Activated T-cell treated with anti-CD3 and anti-CD28 coated beads, Interleukin-2, amount 50 U/mL, for 24 hours (primary cell): Measurements from ENCODE around the gene PIP5K1C.
"Not testable (repeated sequence)": the region's sequence is repeated elsewhere in the genome, so short reads cannot be mapped to it uniquely, and the experiment has no call there.

Experiments
- DNase-seq: peaks from one replicate; pipeline ENCODE4 v3.0.0-alpha.2; 2020
- H3K27ac Mint-ChIP-seq: 2 replicates; pipeline ENCODE4 v1.8.0; 2020; ENCODE audit warnings: mild to moderate bottlenecking, mixed read lengths
- H3K27me3 Mint-ChIP-seq: 2 replicates; pipeline ENCODE4 v1.8.0; 2020; ENCODE audit warnings: mixed read lengths
- H3K36me3 Mint-ChIP-seq: 2 replicates; pipeline ENCODE4 v1.8.0; 2020; ENCODE audit warnings: low read depth, mixed read lengths
- H3K4me1 Mint-ChIP-seq: 2 replicates; pipeline ENCODE4 v1.8.0; 2020; ENCODE audit warnings: low read depth, mixed read lengths
- H3K4me3 Mint-ChIP-seq: 2 replicates; pipeline ENCODE4 v1.8.0; 2020; ENCODE audit warnings: mild to moderate bottlenecking, moderate library complexity, mixed read lengths
- H3K9me3 Mint-ChIP-seq: 2 replicates; pipeline ENCODE4 v1.8.0; 2020; ENCODE audit warnings: mixed read lengths

Gene PIP5K1C

DNA sequence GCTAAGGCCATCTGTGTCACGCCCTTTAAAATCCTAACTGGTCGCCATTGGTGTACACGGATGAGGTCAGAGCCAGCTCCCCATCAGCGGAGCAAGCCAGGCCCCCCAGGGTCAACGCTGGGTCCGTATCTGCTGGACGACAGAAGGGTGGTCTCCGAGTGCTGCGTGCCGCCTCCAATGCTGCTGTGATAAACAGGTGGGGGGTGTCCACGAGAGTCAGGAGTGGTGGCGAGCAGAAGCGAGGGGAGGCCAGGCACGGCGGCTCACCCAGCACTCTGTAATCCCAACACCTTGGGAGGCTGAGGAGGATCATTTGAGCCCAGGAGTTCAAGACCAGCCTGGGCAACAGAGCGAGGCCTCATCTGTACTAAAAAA, 42.9 kb downstream of the PIP5K1C start:
- H3K9me3 Mint-ChIP-seq, result no peaks in the 10 kb centered on the region
- H3K27ac Mint-ChIP-seq, result no peak overlapping the region
- no peak for DNase-seq
- peaks cover 44% of the 10 kb centered on the region for H3K36me3 Mint-ChIP-seq
- H3K27me3 Mint-ChIP-seq, result no peaks in the 10 kb centered on the region
- no peak overlapping the region for H3K4me3 Mint-ChIP-seq
- H3K4me1 Mint-ChIP-seq, result no peaks in the 10 kb centered on the region

DNA sequence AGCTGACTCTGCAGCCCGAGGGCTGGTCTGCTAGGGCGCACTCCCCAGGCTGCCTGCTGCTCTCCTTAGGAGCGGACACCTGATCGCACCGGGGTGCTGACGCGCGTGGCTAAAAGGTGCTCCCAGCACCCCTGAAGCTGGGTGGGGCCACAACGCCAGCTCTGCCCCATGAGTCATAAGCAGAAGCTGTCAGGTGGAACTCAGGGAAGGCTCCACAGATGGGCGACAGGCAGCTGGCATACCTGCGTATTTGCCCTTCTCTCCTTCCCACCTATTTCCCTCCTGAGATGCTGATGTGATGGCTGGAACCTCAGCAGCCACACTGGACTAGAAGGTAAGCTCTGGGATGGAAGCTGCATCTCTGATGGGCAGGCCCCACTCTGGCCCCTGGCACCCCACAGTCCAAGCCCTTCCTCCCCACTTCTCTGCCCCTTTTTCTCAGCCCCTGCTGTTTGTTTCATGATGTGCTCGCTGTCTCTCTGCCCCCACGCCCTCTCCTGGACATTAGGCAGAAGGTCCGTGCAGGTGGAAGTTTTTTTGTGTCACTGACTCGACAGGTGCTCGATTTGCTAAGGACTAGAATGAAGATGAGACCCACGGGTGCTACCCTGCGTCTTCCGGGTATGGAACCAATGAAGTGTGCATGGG, 43.4 kb downstream of the PIP5K1C start:
- H3K27me3 Mint-ChIP-seq, result no peaks in the 10 kb centered on the region
- DNase-seq, result no peak
- H3K36me3 Mint-ChIP-seq, result peaks cover 49% of the 10 kb centered on the region
- no peaks in the 10 kb centered on the region for H3K4me1 Mint-ChIP-seq
- no peak overlapping the region for H3K27ac Mint-ChIP-seq
- no peaks in the 10 kb centered on the region for H3K9me3 Mint-ChIP-seq
- H3K4me3 Mint-ChIP-seq, result no peak overlapping the region

DNA sequence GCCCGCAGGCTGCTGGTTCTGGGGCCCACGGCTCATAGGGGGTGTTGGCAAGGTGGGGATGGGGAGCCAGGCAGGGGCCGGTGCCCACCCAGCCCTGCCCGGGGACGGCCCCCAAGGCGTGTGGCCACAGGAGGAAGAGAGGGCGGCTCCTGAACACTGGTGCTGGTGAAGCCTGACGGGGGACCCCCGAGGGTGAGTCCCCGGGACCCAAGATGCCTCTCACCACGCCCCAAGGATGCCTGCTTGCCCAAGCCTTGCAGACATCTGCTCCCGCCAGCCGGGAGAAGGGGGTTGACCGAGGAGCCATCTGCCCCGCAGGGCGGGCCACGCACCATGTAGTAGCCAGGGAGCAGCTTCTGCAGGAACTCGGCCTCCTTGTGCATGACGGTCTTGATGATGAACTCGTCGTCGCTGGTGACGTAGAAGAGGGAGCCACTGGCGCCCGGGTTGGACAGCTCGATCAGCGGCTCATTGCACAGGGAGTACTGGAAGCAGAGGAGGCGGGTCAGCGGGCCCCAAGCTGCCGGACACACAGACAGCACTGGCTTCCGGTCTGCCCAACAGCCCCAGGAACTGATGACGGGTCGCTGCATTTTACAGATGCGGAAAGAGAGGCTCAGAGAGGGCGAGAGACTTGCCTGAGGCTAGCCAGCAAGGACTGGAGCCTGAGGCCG, 44.1 kb downstream of the PIP5K1C start:
- H3K27ac Mint-ChIP-seq, result no peak overlapping the region
- DNase-seq, result no peak

DNA sequence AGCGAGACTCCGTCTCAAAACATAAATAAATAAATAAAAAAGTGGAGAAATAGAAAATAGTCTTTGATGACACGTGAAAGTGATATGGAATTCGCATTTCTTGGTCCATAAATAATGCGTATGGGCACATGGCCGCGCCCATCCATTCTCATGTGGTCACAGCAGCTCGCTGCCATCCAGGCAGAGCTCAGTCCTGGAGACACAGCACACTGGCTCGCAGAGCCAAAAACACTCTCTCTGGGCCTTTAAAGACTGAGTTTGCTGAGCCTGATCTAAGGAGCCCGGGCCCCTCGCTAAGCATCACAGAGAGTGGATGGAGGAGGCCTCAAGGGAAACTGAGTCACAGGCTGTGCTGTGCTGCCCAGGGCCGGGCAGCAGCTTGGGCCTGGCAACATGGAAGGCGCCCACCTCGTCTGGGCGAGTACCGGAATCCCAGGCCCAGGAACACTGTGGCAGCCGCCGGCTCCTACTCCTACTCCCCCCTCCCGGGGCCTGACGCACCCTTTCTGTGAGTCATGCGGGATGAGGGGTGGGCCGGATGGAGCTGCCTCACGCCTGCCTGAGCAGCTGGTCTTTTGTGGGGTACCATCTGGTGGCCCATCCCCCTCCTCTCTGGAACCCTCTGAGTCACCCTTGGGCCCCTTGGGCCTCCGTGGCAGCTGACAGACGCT, 44.7 kb downstream of the PIP5K1C start:
- Mint-ChIP-seq H3K9me3 (no peaks in the 10 kb centered on the region), H3K36me3 (peaks cover 48% of the 10 kb centered on the region), H3K27me3 (no peaks in the 10 kb centered on the region), H3K4me1 (no peaks in the 10 kb centered on the region), H3K4me3 (no peak overlapping the region), H3K27ac (no peak overlapping the region)
- no peak for DNase-seq

More for the DNA sequence above, 44.1 kb downstream of the PIP5K1C start:
- Mint-ChIP-seq H3K27me3 (no peaks in the 10 kb centered on the region), H3K36me3 (peaks cover 50% of the 10 kb centered on the region), H3K4me3 (no peak overlapping the region), H3K4me1 (no peaks in the 10 kb centered on the region), H3K9me3 (no peaks in the 10 kb centered on the region)

DNA sequence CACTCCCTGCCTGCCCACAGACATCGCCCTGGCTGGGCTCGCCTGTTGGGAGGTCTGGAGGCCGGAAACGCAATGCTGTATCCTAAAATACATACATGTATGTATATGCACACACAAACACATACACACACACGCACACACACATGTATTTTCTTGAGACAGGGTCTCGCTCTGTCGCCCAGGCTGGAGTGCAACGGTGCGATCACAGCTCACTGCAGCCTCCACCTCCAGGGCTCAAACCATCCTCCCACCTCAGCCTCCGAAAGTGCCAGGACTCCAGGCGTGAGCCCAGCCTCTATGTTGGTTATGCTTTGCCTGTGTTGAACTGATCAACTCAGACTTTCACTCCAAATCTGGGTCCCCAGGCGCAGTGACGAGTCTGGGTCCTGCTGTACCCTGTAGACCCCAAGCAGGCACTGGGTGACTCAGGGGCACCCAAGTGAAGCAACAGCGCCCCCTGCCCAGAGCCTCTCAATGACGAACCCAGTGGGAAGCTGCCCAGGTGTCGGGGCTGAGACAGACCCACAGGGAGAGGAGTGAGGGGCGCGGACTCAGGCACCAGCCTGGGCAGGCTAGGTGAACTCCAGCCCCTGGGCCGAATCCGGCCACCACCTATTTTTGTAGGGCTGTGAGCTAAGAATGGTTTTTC, 46.3 kb downstream of the PIP5K1C start:
- Mint-ChIP-seq H3K27ac (no peak overlapping the region), H3K9me3 (no peaks in the 10 kb centered on the region), H3K4me1 (no peaks in the 10 kb centered on the region), H3K36me3 (peaks cover 44% of the 10 kb centered on the region), H3K27me3 (no peaks in the 10 kb centered on the region), H3K4me3 (no peak overlapping the region)
- DNase-seq, result no peak

DNA sequence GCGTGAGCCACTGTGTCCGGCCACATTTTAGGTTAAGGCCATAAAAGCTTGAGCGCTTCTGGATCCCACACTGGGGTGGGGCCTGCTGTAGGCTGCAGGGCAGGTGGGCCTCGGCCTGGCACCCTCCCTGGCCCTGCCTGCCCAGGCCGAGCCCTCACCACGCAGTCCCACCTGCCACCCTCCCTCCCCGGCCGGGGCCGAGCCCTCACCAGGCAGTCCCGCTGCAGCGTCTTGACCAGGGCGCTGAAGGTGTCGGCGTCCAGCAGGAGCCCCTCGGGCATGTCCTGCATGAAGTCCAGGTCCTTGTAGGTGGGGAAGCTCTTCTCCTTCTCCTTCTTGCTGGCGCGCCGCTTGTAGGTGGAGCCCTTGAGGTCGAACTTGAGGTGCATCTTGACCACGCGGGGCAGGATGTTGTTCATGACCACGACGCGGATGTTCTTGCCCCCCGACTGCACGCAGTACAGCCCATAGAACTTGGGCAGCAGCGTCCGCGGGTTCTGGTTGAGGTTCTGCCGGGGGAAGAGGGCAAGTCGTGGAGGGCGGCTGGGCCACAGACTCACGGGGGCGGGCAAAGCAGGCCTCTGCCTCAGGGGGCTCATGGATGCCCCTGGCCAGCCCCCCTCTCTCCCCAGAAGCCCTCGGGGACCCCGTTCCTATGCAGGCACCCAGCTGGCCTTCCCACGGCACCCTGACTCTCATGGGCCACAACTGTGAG, 47.0 kb downstream of the PIP5K1C start:
- Mint-ChIP-seq H3K27me3 (no peaks in the 10 kb centered on the region), H3K4me3 (no peak overlapping the region), H3K4me1 (no peaks in the 10 kb centered on the region), H3K27ac (no peak overlapping the region), H3K36me3 (peaks cover 42% of the 10 kb centered on the region), H3K9me3 (no peaks in the 10 kb centered on the region)
- DNase-seq, result no peak

DNA sequence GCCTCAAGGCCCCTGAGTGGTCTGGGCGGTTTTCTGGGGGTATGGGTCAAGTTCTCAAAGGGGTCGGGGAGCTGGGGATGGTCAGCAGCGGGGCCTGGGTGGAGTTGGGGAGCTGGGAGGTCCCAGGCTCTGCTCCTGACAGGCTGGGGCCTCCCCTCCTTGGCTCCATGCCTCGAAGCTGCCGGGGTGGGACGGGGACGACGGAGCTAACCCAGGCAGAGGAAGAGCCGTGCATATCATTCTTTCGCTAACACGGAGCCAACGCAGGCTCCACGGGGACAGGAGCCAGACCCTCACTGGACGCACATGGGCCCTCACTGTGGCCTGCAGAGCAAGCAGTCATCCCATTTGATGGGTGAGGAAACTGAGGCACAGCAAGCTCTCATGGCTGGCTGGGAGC, 47.8 kb downstream of the PIP5K1C start:
- H3K4me3 Mint-ChIP-seq, result no peak overlapping the region
- no peaks in the 10 kb centered on the region for H3K27me3 Mint-ChIP-seq
- no peaks in the 10 kb centered on the region for H3K4me1 Mint-ChIP-seq
- no peak overlapping the region for H3K27ac Mint-ChIP-seq
- DNase-seq, result no peak
- peaks cover 34% of the 10 kb centered on the region for H3K36me3 Mint-ChIP-seq
- H3K9me3 Mint-ChIP-seq, result no peaks in the 10 kb centered on the region

DNA sequence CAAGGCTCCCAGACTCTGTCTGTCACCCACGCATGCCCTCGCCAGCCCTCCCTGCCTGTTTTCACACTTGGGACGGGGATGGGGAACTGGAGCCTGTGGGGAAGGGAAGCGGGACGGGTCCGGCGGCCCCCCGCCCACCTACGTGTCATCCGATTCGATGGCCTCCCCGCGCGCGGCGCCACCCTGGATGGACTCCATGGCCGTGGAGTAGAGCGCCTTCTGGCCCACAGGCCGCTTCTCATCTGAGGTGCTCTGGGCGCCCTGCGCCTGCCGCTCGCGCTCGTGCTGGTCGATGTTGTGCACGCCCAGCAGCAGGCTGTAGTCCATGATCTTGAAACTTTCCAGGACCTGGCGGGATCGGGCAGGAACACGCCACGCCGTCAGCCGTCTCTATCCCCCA, 48.6 kb downstream of the PIP5K1C start:
- Mint-ChIP-seq H3K4me1 (no peaks in the 10 kb centered on the region), H3K36me3 (peaks cover 28% of the 10 kb centered on the region), H3K27ac (no peak overlapping the region), H3K4me3 (no peak overlapping the region), H3K9me3 (no peaks in the 10 kb centered on the region), H3K27me3 (no peaks in the 10 kb centered on the region)
- DNase-seq, result no peak

DNA sequence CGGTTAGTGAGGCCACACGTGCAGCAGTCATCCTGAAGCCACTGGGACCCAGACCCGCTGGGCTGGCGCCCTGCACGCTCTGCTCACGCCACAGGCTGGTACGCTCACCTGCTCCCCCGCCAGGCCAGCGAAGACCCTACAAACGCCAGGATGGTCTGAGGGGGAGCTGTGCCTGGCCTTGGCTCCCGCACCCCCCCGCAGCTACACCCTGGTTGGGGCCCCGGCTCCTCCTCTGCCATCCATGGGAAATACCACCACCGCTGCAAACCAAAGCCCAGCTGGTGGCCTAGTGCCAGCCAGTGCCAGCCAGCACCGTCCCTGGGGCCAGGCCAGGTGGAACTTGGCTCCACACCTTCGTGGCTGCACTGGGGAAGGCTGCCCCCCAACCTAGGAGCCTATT, 50.4 kb downstream of the PIP5K1C start:
- DNase-seq, result no peak
- H3K27ac Mint-ChIP-seq, result no peak overlapping the region
- H3K4me1 Mint-ChIP-seq, result no peaks in the 10 kb centered on the region
- no peak overlapping the region for H3K4me3 Mint-ChIP-seq
- H3K9me3 Mint-ChIP-seq, result no peaks in the 10 kb centered on the region
- H3K36me3 Mint-ChIP-seq, result peaks cover 28% of the 10 kb centered on the region
- H3K27me3 Mint-ChIP-seq, result no peaks in the 10 kb centered on the region

DNA sequence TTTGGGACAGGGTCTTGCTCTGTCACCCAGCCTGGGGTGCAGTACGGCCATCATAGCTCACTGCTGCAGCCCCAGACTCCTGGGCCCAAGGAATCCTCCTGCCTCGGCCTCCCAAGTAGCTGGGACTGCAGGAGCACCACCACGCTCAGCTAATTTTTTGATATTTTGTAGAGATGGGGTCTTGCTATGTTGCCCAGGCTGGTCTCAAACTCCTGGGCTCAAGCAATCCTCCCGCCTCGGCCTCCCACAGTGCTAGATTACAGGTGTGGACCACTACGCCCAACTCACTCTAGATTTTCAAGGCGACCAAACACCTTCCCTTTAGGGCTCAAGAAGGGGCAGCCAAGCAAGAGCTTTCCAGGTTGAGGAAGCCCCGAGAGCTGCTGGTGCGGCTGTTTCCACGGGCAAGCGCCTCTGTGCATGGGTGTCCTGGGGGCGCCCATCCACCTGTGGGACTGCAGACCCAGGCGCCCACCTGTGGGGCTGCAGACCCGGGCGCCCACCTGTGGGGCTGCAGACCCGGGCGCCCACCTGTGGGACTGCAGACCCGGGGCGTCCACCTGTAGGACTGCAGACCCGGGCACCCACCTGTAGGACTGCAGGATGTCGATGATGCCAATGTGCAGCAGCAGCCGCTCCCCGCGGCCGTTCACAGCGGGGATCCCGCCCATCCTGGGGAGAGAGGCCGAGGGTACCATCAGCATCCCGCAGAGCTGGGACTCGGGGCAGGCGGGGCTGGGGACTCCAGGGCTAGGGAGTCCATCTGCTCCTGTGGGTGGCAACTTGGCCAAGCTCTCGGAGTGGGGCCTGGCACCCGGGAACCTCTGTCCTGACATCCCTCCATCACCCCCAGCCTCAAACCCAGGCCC, 52.0 kb downstream of the PIP5K1C start:
- Mint-ChIP-seq H3K27ac (no peak overlapping the region), H3K27me3 (no peaks in the 10 kb centered on the region), H3K4me1 (no peaks in the 10 kb centered on the region), H3K36me3 (peaks cover 26% of the 10 kb centered on the region), H3K9me3 (no peaks in the 10 kb centered on the region), H3K4me3 (no peak overlapping the region)
- no peak for DNase-seq

DNA sequence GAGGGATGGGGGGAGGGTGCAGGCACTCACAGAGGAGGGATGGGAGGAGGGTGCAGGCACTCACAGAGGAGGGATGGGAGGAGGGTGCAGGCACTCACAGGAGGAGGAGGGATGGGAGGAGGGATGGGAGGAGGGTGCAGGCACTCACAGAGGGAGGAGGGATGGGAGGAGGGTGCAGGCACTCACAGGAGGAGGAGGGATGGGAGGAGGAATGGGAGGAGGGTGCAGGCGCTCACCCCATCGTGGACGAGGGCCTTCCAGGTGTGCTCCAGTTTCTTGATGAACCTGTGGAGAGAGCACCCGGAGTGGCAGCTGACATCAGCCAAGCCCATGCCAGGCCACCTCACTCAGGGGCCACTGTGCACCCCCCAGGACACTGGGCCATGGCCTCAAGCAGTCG, 53.2 kb downstream of the PIP5K1C start:
- not testable (repeated sequence) for H3K4me1 Mint-ChIP-seq, H3K27ac Mint-ChIP-seq, H3K4me3 Mint-ChIP-seq, H3K9me3 Mint-ChIP-seq, DNase-seq, H3K27me3 Mint-ChIP-seq
- H3K36me3 Mint-ChIP-seq, result peaks cover 32% of the 10 kb centered on the region

DNA sequence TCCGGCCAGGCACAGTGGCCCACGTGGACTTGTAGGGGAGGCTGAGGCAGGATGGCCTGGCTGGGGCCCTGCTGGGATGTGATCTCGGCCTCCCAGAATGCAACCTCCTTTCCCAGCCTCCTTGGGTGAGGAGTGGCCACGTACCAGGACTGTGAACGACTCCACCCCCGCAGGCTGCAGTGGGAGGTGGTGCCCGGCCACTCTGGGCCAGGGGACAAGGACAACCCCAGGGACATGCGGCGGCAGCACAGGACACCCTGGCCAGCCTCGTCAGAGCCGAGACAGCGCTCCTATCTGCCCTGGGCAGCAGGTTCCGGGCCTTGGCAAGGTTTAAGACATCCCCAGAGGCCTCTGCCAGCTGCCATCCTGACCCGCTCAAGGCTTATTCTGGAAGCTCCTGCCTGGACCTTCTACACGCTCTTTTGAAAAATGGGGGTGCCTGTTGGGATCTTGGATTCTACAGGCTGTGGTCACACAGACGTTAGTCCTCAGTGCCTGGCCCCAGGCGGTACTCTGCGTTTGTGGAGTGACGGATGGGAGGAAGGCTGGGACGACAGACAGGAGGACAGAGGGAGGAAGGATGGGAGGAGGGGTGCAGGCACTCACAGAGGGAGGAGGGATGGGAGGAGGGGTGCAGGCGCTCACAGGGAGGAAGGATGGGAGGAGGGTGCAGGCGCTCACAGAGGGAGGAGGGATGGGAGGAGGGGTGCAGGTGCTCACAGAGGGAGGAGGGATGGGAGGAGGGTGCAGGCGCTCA, 53.8 kb downstream of the PIP5K1C start:
- Mint-ChIP-seq H3K4me1 (no peaks in the 10 kb centered on the region), H3K36me3 (peaks cover 30% of the 10 kb centered on the region), H3K27me3 (no peaks in the 10 kb centered on the region), H3K4me3 (no peak overlapping the region), H3K27ac (no peak overlapping the region), H3K9me3 (no peaks in the 10 kb centered on the region)
- no peak for DNase-seq

DNA sequence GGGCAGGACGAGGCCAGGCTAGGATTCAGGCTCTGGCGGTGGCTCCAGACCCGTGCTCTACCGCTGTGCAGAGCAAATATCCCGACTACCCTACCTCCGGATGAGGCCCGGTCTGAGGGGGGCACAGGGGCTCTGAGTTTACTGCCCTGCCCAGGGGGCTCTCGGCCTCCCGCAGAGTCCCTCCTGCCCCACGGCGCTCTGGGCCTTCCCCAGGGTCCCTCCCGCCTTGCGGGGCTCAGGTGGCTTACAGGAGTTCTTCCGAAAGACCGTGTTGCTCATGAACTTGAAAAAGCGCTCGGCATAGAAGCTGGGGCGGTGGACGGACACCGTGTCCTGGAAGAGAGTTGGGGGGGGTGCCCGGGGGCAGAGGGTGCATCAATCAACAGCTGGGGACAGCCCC, 54.5 kb downstream of the PIP5K1C start:
- Mint-ChIP-seq H3K27ac (no peak overlapping the region), H3K4me3 (no peak overlapping the region), H3K36me3 (peaks cover 26% of the 10 kb centered on the region), H3K4me1 (no peaks in the 10 kb centered on the region), H3K27me3 (no peaks in the 10 kb centered on the region), H3K9me3 (no peaks in the 10 kb centered on the region)
- DNase-seq, result no peak
